Neural progenitor cell (in vitro differentiated cells): Measurements from ENCODE around the gene MAP3K1.

Experiments used
- EZH2 ChIP-seq: fragments of 200-600 bp; sonication (generic); IDR thresholded peaks from 2 replicates; pipeline ENCODE4 v1.6.1; 2017; ENCODE audit warnings: antibody characterized with exemption, mild to moderate bottlenecking, moderate library complexity
- EZH2phosphoT487 ChIP-seq: fragments of 200-600 bp; sonication (generic); IDR thresholded peaks from 2 replicates; pipeline ENCODE4 v1.6.1; 2017; ENCODE audit warnings: antibody characterized with exemption
- TF ChIP-seq, protein P1 (sequence below): fragments of 200-600 bp; sonication (generic); IDR thresholded peaks from 2 replicates; pipeline ENCODE4 v1.5.1; 2017; ENCODE audit warnings: antibody characterized with exemption, mild to moderate bottlenecking

DNA sequence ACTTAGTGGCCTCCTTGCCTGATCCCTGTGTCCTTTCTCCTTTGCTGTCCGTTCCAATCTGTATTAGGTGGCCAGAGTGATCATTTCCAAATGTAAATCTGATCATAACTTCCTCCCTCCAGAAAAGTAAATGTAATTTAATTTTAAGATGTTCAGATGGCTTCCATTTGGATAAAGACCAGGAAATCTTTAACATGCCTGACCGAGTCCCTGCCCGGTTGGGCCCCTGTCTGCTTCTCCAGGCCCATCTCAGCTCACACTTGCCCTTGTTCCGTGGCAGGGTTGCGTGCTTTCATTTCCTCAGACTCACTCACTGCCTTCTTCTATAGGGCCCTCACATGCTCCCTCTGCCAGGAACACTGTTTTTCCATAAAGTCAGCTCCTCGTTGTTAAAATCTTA is 7.6 kb downstream of the MAP3K1 start:
- TF ChIP-seq, protein P1, sequence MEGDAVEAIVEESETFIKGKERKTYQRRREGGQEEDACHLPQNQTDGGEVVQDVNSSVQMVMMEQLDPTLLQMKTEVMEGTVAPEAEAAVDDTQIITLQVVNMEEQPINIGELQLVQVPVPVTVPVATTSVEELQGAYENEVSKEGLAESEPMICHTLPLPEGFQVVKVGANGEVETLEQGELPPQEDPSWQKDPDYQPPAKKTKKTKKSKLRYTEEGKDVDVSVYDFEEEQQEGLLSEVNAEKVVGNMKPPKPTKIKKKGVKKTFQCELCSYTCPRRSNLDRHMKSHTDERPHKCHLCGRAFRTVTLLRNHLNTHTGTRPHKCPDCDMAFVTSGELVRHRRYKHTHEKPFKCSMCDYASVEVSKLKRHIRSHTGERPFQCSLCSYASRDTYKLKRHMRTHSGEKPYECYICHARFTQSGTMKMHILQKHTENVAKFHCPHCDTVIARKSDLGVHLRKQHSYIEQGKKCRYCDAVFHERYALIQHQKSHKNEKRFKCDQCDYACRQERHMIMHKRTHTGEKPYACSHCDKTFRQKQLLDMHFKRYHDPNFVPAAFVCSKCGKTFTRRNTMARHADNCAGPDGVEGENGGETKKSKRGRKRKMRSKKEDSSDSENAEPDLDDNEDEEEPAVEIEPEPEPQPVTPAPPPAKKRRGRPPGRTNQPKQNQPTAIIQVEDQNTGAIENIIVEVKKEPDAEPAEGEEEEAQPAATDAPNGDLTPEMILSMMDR = no peak
- no peak for TF ChIP-seq EZH2
- TF ChIP-seq EZH2phosphoT487 = no peak
